Pancreas (tissue), 10 donors: ENCODE measurements around the gene TMOD2. TPM values are rescaled to one million over a fixed set of nuclear protein-coding genes. Genes with fewer than 3 reads are reported as not detected.

ENCODE experiments used
- ATAC-seq, 4 donors: fragments of 200-7000 bp; cut with Tn5 transposase; one replicate each; pipeline versions ENCODE4 v1.8.0 to v1.9.1; 2020; ENCODE audit warnings: mild to moderate bottlenecking in 4 of 4, moderate library complexity in 4 of 4
- DNase-seq, 6 donors: peaks; one replicate each; pipeline ENCODE4 v3.0.0-alpha.2; 2020
- FAIRE-seq: peaks from 2 replicates; lab custom pipeline; 2012; peaks lifted over from hg19 to GRCh38; lab: Jason Lieb, UNC
- H3K27ac ChIP-seq, 4 donors: fragments of 200-600 bp; sonication (generic); 1 replicate in 3 of 4; 2 replicates in 1 of 4; pipeline versions ENCODE4 v1.5.0 to v1.8.0; 2020
- H3K27me3 ChIP-seq, 4 donors: fragments of 200-600 bp; one replicate each; pipeline ENCODE4 v1.8.0; 2021
- H3K36me3 ChIP-seq, 3 donors: fragments of 200-600 bp; sonication (generic) in 1 of 3; one replicate each; pipeline versions ENCODE4 v1.5.0 to v1.8.0; 2020 to 2021
- H3K4me1 ChIP-seq, 3 donors: fragments of 200-600 bp; one replicate each; pipeline ENCODE4 v1.8.0; 2021
- H3K4me3 ChIP-seq, 4 donors: fragments of 200-600 bp; sonication (generic) in 2 of 4; one replicate each; pipeline versions ENCODE4 v1.5.0 to v1.8.0; 2020 to 2021
- H3K9me3 ChIP-seq, 4 donors: fragments of 200-600 bp; one replicate each; pipeline ENCODE4 v1.8.0; 2021
- WGBS, 2 donors: extraction: QIAGEN DNeasy Blood & Tissue Kit; methylation state at CpG; one replicate each; pipeline ENCODE4 v1.1.7; 2013; 5-methylcytosine and 5-hydroxymethylcytosine counted together
- intact Hi-C, 3 donors: fragments of 100-400 bp; cut with DNase I; formaldehyde crosslinking; loops; one replicate each; pipeline versions ENCODE4 v1.11.1 to v1.14.2; 2022
- polyA plus RNA-seq, 2 donors: library from polyadenylated mRNA; stranded (reverse); fragments of 200-250 nt; gene quantifications; one replicate each; pipeline ENCODE4 v1.2.3, GENCODE V29; 2013
- total RNA-seq, 6 donors: library from RNA; stranded (reverse); fragmentation: NEBNext Ultra II Directional in 4 of 6; extraction: Animal tissue kit (Norgen Biotek cat#: 25700) in 4 of 6; gene quantifications; one replicate each; pipeline versions ENCODE4 v1.2.1 to v1.2.4, GENCODE V29; 2021 to 2023
- TF ChIP-seq, protein P1 (sequence below), 4 donors: fragments of 200-600 bp; sonication (generic) in 3 of 4; IDR thresholded peaks; one replicate each; pipeline versions ENCODE4 v1.5.0 to v1.8.0; 2021; ENCODE audit warnings: antibody characterized with exemption in 4 of 4
- donor health status: healthy with polysubstance abuse.
- donor health status: DM: no; HTN: no; CAD: no; lungs with moderate emphysema.
- donor health status: DM: no; HTN: no; CAD: no.
- donor health status: control.
- donor health status: control.
- donor health status: Bipolar disorder and iron deficiency.
- donor health status: DM: yes; HTN: yes; CAD: no.
- donor health status: DM: no; HTN: no; CAD: no.
- donor health status: DM: no; HTN: no; CAD: no.
- donor health status: DM: yes; HTN: yes; CAD: no.

The TMOD2 gene
- total and polyA plus RNA-seq, 8 donors, result 1.1 to 6.8 (median 3.3) TPM

DNA sequence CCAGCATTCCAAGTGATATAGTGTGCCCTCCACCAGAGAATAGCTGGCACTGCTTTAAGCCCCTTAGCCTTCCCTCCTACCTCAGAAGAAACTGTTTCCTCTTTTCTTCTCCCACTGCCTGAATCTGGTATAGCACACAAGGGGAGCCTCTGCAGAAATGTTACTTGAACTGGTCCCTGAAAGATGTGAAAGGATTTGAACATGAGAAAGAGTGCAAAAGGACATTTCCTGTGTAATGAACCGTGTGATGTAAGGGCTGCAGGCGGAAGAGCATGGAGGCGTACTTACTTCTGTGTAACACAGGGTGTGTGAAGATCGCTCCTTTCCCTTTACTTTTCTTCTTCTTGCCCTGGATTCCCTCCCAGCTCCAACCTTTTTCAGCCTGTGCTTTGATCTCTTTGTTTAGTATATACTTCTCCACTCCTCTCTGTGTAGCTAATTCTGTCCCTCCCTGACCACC is 86.4 kb downstream of the TMOD2 start:
- Histone ChIP-seq H3K9me3 (no peaks in the 10 kb centered on the region), H3K4me3 (no peak overlapping the region), H3K27ac (no peak overlapping the region), H3K4me1 (peaks cover 0 to 18% (median 0%) of the 10 kb centered on the region in 3 donors), H3K36me3 (no peaks in the 10 kb centered on the region), H3K27me3 (no peaks in the 10 kb centered on the region)
- no peak for DNase-seq
- peak in 3 of 4 donors; percentile 19 to 50 (median 42) for ATAC-seq
- intact Hi-C loops, result no loop called here
- TF ChIP-seq, protein P1, sequence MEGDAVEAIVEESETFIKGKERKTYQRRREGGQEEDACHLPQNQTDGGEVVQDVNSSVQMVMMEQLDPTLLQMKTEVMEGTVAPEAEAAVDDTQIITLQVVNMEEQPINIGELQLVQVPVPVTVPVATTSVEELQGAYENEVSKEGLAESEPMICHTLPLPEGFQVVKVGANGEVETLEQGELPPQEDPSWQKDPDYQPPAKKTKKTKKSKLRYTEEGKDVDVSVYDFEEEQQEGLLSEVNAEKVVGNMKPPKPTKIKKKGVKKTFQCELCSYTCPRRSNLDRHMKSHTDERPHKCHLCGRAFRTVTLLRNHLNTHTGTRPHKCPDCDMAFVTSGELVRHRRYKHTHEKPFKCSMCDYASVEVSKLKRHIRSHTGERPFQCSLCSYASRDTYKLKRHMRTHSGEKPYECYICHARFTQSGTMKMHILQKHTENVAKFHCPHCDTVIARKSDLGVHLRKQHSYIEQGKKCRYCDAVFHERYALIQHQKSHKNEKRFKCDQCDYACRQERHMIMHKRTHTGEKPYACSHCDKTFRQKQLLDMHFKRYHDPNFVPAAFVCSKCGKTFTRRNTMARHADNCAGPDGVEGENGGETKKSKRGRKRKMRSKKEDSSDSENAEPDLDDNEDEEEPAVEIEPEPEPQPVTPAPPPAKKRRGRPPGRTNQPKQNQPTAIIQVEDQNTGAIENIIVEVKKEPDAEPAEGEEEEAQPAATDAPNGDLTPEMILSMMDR (IDR thresholded peaks at IDR 0.05), result no peak
- no peak for FAIRE-seq
- WGBS, 2 donors, result 67 to 79% methylated on average over 4 of the region's 4 CpGs

DNA sequence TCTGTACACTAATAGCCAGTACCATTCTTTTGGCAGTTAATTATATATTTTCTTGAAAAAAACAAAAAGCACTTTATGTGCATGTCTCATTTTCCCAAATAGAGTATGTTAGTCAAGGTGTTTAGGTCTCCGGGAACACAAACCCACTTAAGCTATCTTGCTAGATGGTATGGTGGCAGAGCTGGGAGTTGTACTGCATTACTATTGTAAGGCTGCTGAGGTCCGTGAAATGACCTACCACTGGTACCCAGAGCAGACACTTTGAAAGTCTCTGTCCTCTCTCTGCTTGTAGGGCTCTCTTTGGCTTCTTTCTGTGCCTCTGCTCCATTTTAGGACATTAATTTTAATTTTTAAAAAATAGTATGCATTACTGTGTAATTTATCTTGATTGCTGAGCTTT is 86.9 kb downstream of the TMOD2 start:
- DNase-seq (no peak), ATAC-seq (no peak), FAIRE-seq (no peak)
- H3K36me3 ChIP-seq, result no peaks in the 10 kb centered on the region
- peaks cover 0 to 22% (median 0%) of the 10 kb centered on the region in 3 donors for H3K4me1 ChIP-seq
- intact Hi-C loops, result no loop called here
- no peaks in the 10 kb centered on the region for H3K9me3 ChIP-seq
- H3K27ac ChIP-seq, result no peak overlapping the region
- no peak overlapping the region for H3K4me3 ChIP-seq
- 86% methylated on average over 2 of the region's 2 CpGs for WGBS, 2 donors
- TF ChIP-seq, protein P1 (IDR thresholded peaks at IDR 0.05), result no peak
- H3K27me3 ChIP-seq, result no peaks in the 10 kb centered on the region

DNA sequence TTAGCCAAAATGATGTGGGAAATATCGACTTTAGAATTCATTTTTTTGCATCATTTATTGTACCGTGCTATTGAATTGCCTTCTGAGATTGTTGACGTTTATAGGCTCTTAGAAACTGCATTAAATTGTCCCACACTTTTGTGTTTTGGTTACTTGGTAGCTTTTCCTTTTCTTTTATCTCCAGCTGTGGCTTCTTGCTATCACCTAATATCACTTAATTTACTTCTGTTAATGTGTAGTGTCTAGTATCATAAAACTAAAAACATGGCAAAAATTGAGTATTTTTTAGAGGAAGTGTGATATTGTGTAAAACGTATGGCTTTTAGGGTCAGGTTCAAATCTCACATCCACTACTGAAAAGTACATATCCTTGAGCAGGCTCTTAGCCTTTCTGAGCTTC is 89.3 kb downstream of the TMOD2 start:
- H3K4me3 ChIP-seq, result no peak overlapping the region

DNA sequence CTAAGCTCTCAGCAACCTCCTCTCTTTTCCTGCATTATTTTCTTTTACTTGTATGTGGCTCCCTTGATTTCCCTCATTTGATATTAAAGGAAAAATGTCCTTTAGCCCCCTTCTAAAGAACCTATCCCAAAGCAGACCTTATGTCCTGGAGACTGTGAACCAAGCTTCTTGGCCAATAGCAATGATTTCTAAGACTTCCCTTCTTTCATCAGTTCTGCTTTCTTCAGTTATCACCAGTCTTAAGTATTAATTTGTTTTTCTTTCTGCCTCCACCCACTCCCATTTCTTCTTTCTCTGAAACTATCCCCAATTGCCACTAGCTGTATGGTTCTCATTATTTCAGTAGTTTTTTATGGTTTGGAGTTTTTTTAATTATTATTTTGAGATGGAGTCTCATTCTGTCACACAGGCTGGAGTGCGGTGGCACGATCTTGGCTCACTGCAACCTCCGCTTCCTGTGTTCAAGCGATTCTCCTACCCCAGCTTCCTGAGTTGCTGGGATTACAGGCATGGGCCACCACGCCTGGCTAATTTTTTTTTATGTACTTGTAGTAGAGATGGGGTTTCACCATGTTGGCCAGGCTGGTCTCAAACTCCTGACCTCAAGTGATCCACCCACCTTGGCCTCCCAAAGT is 90.1 kb downstream of the TMOD2 start:
- H3K27me3 ChIP-seq, result no peaks in the 10 kb centered on the region
- no peaks in the 10 kb centered on the region for H3K9me3 ChIP-seq
- intact Hi-C loops, result no loop called here
- TF ChIP-seq, protein P1 (IDR thresholded peaks at IDR 0.05), result no peak
- H3K27ac ChIP-seq, result no peak overlapping the region
- ATAC-seq, result no peak
- 90 to 93% methylated on average over 5 of the region's 5 CpGs for WGBS, 2 donors
- peaks cover 12 to 55% (median 26%) of the 10 kb centered on the region in 3 donors for H3K4me1 ChIP-seq
- no peak overlapping the region for H3K4me3 ChIP-seq
- H3K36me3 ChIP-seq, result no peaks in the 10 kb centered on the region
- no peak for DNase-seq
- FAIRE-seq, result no peak

More for the DNA sequence above, 89.3 kb downstream of the TMOD2 start:
- intact Hi-C loops, result no loop called here
- no peaks in the 10 kb centered on the region for H3K36me3 ChIP-seq
- ATAC-seq, result no peak
- H3K27me3 ChIP-seq, result no peaks in the 10 kb centered on the region
- H3K4me1 ChIP-seq, result peaks cover 8 to 47% (median 19%) of the 10 kb centered on the region in 3 donors
- TF ChIP-seq, protein P1 (IDR thresholded peaks at IDR 0.05), result no peak
- no peaks in the 10 kb centered on the region for H3K9me3 ChIP-seq
- no peak for FAIRE-seq
- WGBS, 2 donors, result 81 to 87% methylated on average over 4 of the region's 4 CpGs
- no peak for DNase-seq
- no peak overlapping the region for H3K27ac ChIP-seq

DNA sequence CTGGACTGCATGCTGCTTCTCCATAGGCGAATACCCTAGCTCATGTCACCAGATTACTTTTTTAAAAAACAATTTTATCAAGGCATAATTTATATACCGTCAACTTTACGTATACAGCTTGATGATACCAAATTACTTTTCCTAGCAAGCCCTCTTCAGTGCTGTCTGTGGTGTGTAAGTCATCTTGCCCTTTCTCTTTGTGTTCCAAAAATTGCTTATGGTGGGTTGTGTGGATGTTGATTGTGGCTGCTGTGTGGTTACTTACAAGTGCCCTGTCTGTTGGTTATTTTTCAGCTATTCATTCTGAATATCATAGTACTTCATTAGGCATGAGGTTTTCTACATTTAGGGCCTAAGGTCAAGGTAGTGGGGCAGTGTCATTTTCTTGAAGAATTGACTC is 90.9 kb downstream of the TMOD2 start:
- H3K4me1 ChIP-seq, result peaks cover 17 to 54% (median 28%) of the 10 kb centered on the region in 3 donors
- 95 to 97% methylated on average over 3 of the region's 3 CpGs for WGBS, 2 donors
- DNase-seq, result no peak

More for the DNA sequence above, 90.9 kb downstream of the TMOD2 start:
- Histone ChIP-seq H3K27me3 (no peaks in the 10 kb centered on the region), H3K27ac (no peak overlapping the region), H3K36me3 (no peaks in the 10 kb centered on the region), H3K9me3 (no peaks in the 10 kb centered on the region), H3K4me3 (no peak overlapping the region)
- intact Hi-C loops, result no loop called here
- TF ChIP-seq, protein P1 (IDR thresholded peaks at IDR 0.05), result no peak
- FAIRE-seq, result no peak
- no peak for ATAC-seq
